Activated CD4-positive, alpha-beta T cell treated with anti-CD3 and anti-CD28 coated beads for 1 hour (primary cell): ENCODE measurements around the gene GAS2.
A peak's percentile ranks its signal among the peaks of the same experiment; 100 is the strongest.

ENCODE experiments used
- DNase-seq: peaks from one replicate; pipeline ENCODE4 v3.0.0-alpha.2; 2020

GAS2 gene

DNA sequence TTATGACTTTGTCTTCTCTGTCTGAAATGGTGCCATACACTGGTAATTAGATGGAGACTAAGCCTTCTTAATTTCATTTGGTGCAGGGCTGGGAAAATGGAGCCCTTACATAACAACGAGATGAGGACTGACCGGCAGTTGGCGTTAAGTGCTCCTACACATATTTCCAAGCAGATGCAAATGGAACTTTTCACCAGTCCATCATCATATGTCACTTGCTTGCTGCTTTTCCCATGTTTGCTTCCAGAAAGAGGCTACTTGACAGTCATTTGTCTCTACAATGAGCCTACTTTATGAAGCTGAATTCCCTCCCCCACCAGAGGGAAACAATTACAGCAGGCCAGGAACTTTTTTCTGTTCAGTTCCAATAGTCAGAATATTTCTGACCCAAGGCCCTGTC is 130.6 kb downstream of the GAS2 start:
- DNase-seq, result no peak

DNA sequence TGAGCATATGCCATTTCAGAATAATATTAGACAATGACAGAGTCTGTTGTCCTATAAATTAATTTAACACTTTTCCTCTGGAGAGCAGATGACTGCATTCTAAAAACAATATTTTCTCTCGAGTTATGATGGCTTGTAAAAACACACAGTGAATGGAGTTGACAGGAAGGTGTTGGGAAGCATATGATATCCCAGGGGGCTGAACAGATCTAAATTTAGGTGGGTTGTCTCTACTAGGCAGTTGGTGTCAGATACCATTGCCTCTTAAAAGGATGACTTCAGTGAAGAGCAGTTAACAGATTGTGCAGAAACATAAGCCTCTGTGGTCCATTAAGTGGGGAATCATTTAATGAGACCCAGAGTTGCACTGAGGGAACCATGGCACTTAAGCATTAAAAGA is 132.5 kb downstream of the GAS2 start:
- no peak for DNase-seq

DNA sequence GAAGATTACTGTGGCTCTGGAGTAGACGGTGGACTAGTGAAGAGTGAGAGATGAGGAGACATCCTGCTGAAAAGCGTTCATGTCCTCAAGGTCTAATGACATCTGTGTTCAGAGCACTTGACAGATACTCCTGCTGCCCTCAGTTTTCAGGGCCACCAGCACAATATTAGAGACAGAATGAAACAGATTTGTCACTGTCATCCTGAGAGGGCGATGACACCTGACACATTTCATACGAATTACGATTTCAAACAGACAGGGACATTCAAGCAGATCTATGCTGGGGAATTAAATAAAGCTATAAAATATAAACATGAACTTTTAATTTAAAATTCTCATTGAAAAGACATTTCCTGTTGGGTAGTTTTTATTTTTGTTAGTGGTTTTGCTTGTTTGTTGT is 134.1 kb downstream of the GAS2 start:
- no peak for DNase-seq

DNA sequence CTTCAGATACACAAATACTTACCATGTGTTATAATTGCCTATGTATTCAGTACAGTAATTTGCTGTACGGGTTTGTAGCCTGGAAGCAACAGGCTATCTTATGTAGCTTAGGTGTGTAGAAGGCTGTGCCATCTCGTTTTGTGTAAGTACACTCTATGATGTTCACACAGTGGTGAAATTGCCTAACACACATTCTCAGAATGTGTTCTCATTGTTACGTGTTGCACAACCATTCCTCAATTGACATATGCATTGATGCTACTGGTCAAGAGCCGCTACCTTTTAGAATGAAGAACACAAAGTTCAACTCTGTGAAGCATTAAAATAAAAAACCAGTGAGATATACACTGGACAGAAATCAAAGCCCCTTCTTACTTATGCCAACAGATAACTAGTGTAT is 136.4 kb downstream of the GAS2 start:
- no peak for DNase-seq

DNA sequence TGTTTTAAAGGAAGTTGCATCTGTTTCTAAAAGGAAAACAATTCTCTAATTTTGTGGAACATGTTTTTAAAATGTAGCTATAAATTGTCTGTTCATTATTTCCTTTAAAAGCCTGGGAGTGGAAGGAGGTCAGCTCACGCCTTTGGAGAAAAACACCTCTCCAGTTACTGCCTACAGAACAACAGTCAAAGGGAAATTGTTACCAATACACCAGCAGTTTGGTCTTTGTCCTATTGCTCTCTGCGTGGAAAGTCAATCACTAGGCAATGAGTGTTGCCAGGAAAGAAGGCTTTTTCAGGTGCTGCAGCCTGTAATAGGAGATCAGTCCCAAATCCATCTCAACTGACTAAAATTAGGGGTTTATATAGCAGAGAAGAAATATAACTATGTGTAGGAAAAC is 141.0 kb downstream of the GAS2 start:
- DNase-seq, result no peak

DNA sequence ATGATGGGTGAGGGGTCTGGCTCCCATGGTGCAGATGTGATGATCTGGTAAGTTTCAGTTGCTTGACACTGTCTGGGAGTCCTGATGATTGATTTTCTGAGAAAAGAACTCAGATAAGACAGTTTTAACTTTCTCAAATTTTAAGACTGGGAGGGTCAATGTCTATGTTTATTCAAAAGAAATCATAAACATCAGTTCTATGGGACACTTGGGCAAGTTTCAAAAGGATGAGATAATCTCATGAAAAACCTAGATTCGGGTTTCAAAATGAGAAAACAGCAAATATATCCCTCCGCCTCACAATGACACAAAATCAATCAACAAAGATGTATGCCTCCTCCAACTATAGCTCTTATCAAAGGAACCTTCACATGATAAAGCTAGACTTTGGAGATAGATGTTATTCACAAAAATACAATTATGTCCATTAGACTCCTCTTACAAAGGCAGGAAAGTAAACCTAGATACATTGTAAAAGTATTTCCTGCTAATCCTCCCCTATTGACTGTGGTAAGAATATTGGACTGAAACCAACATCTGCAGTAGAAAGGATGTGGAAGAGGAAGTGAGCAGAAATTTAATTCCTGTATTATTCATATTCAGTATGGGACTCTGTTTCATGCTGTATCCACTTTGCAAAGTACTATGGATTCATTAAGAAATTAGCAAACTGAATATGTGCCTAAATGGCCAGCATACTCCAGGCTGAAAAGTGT is 141.6 kb downstream of the GAS2 start:
- DNase-seq, result no peak

DNA sequence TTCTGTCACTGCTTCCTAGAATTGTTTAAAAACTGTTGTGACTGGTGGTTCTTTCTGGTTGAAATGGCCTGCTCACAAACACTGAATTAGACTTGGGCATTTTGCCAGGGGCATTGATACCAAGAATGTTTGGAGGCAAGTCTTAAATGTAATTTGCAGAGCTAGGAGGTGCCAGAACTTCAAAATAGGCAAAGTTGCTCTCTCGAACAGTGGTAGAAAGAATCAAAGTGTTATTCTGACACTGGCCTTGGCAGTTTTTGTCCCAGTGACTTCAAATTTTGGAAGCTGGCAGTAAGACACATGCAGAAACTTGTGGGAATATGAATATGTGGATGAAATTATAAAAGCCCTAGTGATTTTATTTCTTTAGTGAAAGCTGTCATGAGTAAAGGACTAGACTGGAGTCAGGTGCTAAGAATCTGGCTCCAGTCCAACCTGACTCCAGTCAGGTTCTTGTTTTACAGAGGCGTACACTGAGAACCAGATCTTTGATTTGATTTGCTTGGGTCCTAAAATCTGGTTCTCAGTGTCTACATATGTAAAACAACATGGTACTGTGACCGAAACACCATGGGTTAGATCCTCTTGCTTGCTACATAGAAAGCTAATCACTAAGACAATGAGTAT is 142.3 kb downstream of the GAS2 start:
- DNase-seq, result no peak

DNA sequence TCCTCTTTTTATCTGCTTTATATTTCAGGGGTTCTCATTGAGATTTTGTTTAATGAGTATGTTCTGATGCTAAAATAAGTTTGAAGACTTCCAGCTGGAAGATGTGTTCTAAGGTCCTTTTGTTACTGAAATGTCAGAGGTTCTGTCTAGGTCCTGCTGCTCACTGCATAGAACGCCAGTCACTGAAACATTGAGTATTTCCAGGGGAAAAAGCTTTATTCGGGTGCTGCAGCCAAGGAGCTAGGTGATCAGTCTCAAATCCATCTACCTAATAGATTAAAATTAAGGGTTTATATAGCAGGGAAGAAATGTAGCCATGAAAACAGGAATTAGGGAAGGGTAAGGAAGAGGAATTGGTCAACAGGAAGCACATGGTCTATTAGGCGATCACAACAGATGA is 143.5 kb downstream of the GAS2 start:
- no peak for DNase-seq

DNA sequence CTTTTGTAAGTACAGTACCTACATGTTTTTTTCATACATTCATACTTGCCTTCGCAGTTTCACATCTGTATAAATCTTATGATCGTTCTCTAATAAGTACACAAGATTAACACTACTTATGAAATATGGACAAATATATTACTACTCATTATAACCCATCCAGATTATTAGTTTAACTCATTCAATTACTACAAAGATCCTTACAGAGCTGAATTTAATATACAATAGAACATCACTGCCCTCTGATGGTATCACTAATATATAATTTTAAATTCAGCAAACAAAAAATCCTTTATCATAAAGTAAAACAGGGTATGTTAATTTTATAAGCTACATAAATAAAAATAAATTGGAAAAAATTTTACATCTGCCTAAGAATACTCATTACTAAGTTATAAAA is 155.8 kb downstream of the GAS2 start:
- DNase-seq, result no peak

DNA sequence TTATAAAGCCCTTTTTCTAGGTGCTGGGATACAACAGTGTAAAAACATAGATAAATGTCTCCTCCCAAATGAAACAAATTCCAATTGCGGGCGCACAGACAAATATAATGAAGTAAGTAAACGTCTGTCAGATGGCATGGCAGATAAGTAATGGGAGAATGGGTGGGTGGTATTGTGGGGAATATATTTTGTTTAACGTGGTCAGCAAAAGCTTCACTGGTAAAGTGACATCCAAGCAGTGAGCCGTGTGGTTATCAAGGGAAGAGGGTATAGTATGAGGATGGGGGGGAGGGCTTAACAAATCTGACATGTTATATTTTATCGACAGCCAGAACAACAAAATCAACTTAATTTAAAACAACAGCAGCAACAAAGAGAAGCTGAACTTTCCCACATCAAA is 162.0 kb downstream of the GAS2 start:
- DNase-seq, result no peak

DNA sequence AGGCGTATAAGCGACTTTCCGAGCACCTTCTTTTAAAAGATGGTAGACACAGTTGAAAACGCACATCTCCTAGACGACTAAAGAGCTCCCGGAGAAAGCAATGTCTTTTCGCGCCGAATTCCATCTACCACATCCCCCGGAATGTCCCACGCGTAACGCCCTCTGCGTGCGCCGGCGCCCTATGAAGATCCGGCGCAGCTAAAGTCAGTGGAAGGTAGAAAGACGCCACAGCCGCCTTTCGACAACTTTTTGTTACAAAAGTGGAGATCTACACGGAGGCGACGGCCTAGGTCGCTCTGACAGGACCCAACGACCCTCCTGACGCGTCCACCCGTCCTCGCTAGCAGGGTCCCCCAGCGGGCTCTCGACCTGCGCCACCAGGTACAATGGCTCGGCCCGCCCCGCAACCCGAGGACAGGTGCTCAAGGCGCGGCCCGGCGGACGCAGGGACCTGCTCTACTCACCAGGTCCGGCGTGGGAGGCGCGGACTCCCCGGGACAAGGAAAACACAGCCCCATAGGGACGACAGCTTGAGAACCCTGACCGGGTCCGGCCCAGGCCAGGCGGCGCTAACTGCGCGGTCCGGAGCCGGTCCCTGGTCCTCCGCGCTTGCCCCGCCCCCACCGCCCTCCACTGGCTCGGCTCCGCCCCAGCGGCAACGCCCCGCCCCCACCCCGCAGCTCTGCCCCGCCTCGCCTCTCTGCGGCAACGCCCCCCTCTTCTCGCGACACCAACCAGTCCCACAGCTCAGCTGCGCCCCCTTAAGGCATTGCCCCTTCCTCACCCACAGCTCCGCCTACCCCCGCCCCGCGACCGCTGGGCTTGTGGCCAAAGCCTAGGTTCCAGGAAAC is 163.0 kb downstream of the GAS2 start, which contains the start of gene SVIP:
SVIP (minus strand) TSS at position 571 of the 851 bp plus-strand sequence; CDS start at position 518, 53 bp downstream.
- DNase-seq, result peak; percentile 85

DNA sequence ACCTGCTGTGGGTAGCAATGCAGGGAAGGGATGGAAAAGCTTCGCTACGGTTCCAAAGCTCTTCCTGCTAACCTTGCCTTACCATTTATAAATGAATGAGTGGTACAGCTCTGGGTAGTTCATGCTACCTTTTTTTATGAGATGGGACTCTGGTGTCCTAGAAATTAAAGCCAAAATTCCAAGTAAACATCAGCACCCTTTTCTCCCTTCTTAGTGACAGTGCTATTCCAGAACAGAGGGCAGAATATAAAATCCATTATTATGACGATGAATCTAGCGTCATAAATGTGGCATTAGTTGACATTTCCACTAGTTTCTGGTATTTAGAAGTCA is 163.6 kb downstream of the GAS2 start:
- no peak for DNase-seq

DNA sequence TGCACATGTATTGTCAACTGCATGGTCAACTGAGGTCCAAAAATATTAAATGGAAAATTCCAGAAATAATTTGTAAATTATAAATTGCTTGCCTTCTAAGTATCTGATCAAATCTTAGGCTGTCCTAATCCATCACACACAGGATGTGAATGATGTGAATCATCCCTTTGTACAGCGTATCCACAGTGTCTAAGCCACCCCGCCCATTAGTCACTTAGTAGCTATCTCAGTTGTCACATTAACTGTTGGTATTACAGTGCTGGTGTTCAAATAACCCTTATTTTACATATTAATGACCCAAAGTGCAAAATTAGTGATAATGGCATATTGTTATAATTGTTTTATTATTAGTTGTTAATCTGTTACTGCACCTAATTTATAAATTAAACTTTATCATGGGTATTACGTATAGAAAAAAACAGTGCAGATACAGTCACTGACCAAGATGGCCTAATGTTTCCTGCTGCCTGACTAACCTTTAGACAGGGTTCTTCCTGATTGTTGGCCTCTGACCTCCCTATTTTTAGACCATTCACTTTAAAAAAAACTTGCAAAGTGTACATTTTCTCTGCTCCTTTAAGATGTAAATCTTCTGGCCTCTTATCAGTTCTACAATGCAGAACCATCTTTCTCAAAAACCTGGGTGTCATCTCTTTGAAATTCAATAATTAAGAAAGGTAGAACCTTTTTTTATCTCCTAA is 166.1 kb downstream of the GAS2 start:
- DNase-seq, result no peak

DNA sequence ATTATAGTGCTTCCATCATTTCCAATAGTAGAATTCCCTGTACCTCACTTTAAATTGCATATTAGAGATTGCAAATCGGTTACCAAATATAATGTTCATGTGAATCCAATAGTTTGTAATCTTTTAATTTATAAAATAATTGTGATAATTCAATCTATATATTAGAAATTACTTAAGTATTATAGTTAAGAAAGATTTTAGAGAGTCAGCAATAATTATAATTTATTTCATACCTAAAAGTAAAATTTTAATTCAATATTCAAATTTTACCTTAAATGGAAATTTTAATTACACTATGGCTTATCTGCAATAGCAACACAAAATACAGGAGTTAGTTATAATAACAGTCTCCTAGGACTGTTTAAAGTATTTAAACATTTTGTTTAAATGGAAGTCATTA is 180.3 kb downstream of the GAS2 start:
- DNase-seq, result no peak

DNA sequence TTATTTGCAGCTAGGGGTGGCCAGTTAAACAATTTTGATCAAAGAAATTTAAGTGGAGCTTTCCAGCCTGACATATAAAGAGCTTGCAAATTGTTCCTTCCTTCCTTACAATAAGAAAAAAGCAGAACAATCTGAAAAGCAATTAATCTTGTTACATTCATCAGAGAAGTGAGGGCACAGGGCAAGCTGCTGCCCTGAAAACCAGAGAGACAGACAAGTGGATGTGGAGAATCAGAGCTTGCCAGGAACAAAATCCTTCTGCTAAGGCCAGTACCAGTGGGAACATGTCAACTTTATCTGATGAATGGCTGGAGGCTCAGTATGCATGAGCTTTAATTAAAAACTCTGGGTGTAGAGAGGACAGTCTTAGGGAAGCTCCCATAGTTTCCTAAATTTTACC is 185.1 kb downstream of the GAS2 start:
- DNase-seq, result no peak

DNA sequence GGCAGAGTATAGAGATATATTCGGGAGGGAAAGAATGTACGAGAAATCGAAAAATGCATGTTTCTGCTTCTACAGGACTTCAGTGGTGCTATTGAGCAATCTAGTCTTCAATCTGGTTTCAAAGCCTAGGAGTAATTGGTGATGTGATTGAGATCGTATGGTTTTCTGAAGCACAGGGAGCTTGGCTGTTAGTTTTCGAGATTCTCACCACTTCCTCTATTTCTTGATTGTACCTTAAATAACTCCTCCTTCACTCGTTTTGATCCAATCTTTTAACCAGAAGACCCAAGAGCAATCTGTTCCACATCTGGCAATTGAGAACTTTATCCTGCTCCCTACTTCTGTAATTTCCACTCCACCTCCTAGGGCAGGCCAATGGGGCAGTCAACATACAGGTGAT is 193.3 kb downstream of the GAS2 start:
- no peak for DNase-seq

DNA sequence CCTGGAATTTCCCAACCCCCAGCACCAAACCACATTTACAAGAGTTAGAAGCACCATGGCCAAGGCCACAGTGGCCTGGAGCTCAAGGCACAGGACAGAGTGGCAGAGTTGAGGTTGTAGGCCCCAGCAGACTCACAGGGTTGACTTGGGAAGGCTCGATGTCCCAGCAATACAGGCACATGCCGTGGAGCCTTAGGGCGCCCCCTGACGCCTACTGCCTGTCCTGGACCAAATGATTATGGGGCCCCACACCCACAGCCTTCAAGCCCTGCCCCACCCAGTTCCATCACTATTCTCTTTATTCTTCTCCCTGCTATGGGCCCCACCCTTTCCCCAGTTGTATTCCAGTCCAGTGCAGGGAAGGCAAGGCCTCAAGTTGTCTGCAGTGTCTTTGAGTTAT is 193.8 kb downstream of the GAS2 start, which contains the start of gene CCDC179:
CCDC179 (minus strand) TSS at position 234 of the 400 bp plus-strand sequence; CDS start at position 181, 53 bp downstream.
- DNase-seq, result no peak
